NCI-H187 treated with DMSO at 0.1 percent for 48 hours (cell line): Measurements from ENCODE around the gene GARNL3.

ENCODE experiments used
- DNase-seq: peaks from one replicate; lab custom pipeline; 2025; lab: John Stamatoyannopoulos, UW

Gene GARNL3

GRCh38 chr9:127277770-127278169, 13.2 kb downstream of the GARNL3 start:
- no peak for DNase-seq

DNA sequence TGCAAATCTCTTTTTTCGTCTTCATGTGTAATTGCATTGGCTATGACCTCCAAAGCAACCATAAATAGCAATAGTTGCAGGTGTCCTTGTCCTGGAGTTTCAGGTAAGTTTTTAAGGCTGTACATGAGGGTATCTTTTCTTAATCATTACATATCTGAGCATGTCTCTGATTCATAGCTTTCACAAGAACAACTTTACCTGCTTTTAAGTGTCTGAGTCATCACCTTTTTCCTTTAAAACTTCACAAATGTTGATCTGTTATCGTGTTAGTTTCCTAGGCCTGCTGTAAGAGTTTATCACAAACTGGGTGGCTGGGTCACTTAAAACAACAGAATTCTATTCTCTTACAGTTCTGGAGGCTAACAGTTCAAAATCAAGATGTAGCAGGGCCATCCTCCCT, 13.8 kb downstream of the GARNL3 start:
- DNase-seq: no peak

DNA sequence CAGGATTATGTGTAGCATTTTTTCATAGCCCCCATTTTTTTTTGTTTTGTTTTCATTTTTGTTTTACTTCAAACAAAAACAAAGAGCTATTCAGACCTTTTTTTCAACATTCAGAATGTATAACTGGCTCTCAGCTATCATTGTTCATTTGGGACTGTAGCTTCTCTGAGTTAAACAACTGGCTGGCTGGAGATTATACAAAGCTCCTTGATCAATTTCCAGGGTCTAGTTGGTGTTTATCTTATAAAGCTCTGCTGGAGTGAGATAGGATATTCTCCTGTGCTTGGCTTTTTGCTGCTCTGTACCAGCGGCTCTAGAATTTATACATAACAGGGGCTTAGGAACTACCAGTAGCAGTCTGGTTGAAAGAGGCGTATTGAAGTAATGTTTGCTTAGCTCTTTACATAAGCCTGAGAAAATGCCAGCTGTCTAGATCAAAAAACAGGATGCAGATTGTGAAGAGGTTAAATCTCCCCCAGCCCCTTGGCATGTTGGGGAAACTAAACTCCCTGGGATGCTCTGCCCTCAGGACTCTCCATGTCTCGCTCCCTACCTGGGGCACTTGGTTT, 15.2 kb downstream of the GARNL3 start:
- no peak for DNase-seq

DNA sequence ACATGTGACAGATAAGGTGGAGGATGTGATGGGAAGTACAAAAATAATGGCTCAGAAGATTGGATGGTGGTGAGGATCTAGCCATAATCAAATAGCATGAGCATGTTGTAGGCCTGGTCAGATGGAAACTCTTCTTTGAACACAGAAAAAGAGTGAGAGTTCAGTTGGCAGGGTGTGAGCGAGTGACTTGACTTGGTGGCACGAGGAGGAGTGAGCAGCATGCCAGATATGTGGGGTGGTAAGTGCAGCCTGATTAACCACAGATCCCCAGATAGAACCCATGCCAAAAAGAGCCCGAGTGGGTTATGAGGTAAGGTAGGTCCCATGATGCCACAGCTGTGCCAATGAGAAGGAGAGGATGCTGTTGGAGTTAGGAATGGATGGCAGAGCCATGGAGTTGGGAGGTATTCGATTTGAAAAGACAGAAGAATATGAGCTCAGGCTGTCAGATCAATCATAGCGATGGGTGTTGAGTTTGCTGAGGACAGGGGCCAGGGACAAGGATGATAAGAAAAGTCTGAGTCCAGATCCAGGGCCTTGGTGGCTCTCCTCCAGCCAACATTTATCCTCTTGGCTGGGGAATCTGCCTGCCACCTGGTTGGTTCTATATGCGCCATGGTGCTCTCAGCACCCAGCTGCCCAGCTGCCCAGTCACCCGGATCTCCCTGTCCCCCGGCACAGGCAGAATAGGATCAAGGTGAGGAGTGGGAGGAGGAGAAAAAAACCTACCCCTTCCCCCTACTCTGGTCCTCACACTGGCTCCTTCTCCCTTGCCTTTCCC, 16.5 kb downstream of the GARNL3 start:
- DNase-seq: no peak

DNA sequence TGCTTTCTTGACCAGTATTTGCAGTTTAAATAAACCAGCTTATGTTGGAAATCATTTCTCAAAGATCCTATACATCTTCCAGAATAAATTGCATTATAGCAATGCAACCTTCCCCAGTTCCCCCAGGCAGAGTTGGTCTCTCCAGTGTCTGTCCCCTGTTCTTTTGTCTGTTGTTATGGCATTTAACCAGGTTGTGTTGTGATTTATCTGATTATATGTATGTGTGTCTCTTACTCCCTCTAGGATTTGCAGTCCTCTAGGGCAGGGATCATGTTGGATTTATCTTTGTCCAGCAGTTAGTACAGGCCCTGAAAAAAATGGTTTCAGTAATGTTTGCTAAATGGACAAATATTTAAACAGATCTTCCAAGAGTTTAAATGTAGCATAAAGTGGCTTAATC, 17.3 kb downstream of the GARNL3 start:
- no peak for DNase-seq

DNA sequence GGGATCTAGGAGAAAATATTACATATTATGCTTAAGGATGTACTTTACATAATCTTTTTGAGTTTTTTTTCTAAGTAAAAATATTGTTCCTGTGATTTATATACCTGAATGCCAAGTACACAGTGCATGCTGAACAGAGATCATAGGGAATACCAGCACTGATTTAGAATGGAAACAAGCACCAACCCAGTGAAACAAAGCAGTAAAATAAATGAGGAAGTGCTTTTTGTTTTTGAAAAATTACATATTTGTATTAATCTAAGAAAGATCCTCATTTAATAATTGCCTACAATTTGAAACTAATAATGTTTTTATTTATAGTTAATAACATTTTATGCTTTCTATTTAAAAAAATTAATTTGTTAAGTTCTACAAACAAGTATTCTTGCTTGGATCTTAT, 18.0 kb downstream of the GARNL3 start:
- no peak for DNase-seq

DNA sequence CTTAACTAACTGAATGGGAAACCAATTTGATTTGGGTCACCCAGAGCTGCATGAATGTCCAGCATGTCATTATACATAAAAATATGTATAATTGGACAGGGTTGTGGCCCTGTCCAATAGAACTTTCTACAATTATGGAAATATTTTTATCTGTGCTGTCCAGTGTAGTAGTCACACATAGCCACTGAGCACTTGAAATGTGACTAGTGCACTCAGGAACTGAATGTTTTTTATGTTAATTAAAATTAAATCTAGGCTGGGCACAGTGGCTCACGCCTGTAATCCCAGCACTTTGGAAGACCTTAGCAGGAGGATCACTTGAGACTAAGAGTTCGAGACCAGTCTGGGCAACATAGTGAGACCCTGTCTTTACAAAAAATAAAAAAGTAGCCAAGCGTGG, 18.6 kb downstream of the GARNL3 start:
- no peak for DNase-seq

GRCh38 chr9:127283917-127284497, 19.4 kb downstream of the GARNL3 start:
- DNase-seq: no peak

- DNase-seq: no peak
These were observed 21.4 kb downstream of the GARNL3 start for GRCh38 chr9:127285965-127286364.

- DNase-seq: no peak
These were observed 26.0 kb downstream of the GARNL3 start for GRCh38 chr9:127290561-127291065.

DNA sequence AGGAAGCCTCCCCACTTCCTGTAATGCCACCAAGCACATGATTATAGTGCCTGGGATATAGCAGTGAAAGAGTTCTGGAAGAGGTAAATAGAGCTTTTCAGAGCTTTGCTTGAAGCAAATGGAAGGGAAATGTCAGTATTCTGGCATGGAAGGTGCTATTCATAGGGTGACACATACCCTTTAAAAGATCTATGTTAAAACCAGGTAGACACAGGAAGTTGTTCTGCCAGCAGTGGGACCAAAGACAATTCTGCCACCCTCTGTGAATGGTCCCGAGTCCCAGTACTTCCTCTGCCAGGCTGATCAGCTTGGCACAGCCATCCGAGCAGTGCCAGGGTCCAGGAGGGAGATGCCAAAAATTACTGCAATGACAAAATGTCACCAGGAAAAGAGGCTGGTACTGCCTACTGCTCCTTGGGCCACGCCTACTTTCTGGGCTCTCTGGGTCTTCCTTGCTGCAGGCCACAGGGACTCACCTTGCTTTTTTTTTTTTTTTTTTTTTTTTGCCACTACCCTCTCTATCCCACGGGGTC, 26.7 kb downstream of the GARNL3 start:
- no peak for DNase-seq

DNA sequence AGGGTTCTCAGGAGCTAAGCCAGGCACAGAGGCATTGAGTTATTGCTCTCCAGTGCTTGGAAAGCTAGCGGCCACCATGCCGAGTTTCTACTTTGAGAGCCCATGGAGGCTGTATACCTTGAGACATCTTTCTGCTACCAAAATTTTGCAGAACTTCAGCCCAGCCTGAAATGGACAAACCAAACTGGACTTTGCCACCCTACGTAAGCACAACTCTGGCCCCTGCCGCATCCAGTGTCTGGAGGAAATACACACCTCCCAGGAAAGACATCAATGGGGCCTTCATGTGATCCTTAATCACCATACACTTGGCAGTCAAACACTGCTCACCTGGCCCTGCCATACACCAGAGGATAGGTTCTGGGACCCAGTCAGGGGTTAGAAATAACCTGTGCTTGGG, 27.8 kb downstream of the GARNL3 start:
- no peak for DNase-seq

DNA sequence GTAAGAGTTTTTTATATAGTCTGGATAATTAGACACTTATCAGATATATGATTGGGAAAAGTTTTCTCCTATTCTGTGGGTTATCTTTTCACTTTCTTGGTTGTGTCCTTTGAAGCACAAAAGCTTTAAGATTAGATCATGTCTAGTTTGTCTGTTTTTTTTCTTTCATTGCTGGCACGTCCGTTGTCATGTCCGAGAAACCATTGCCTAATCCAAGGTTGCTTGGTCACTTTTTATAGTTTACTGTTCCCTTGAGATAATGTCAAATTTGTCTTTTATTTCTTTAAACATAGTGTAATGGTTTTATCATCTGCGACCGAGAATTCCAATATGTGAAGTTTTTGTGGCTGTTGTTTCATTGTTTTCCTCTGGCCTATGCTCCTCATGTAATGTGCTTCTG, 28.8 kb downstream of the GARNL3 start:
- DNase-seq: no peak

- DNase-seq: no peak
These were observed 29.2 kb downstream of the GARNL3 start for GRCh38 chr9:127293767-127294166.

- no peak for DNase-seq
These were observed 30.4 kb downstream of the GARNL3 start for GRCh38 chr9:127295005-127295404.

DNA sequence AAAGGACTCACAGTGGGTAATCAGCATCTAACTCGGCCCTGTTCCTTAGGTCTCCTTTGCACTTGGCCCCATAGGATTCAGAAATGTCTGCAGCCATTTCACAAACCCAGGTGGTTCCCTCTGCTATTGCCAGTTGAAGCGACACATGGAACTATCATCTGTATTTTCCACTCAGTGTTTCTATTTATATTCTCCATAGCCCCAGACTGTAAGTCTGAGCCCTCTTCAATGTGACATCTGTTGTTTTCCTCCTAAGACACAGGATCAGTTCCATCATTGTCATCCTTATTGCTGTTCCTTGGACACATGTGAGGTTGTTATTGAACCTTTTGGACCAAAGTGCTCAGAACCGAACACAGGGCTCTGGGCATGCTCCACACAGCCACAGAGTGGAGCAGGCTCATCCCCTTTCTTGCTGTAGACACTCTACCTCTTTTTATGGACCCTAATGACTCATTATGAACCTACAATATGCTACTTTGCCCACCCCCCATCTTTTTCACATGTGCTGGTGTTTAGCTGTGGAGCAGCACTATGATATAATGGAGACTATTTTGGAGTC, 36.4 kb downstream of the GARNL3 start:
- DNase-seq: no peak

DNA sequence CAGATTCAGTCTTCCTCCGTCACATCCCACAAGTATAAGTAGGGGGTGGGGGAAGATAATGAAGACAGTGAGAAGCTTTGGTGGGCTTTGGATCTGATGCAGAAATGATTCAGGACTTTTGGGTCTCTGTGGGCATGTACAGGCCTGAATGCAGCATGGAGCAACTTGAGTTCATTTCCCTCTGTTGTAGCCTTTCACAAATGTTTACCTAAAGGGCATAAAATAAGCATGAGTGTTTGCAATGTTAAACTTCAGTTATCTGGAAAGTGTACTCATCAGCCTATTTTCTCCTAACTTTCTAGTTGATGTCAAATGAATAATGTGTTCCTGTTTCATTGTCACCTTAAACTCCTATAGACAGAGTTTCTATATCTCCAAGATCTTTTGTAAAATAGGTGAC, 39.3 kb downstream of the GARNL3 start:
- DNase-seq: no peak

DNA sequence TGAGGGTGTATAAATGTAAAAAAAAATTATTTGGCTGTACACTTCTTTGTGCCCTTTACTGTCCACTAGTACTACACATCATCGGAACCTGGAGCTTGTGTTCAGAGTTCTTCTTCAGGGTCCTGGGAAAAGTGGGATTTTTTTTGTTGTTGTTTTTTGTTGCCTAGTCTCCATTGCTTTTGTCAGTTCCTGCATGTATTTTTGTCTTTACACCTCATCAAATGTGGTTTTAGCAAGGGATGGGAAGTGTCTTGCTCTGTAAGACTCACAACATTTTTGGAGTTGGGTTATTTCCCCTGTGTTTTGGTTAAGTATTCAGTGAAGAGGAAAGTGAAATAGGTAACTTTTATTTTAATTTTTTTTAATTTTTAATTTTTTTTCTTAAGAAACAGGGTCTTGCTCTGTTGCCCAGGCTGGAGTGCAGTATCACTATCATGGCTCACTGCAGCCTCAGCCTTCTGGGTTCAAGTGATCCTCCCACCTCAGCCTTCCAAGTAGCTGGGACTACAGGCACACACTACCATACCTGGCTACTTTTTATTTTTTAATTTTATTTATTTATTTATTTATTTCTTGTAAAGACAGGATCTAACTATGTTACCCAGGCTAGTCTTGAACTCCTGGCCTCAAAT, 40.7 kb downstream of the GARNL3 start:
- no peak for DNase-seq

GRCh38 chr9:127305838-127306226, 41.3 kb downstream of the GARNL3 start:
- DNase-seq: no peak

GRCh38 chr9:127307802-127308201, 43.2 kb downstream of the GARNL3 start:
- DNase-seq: no peak

DNA sequence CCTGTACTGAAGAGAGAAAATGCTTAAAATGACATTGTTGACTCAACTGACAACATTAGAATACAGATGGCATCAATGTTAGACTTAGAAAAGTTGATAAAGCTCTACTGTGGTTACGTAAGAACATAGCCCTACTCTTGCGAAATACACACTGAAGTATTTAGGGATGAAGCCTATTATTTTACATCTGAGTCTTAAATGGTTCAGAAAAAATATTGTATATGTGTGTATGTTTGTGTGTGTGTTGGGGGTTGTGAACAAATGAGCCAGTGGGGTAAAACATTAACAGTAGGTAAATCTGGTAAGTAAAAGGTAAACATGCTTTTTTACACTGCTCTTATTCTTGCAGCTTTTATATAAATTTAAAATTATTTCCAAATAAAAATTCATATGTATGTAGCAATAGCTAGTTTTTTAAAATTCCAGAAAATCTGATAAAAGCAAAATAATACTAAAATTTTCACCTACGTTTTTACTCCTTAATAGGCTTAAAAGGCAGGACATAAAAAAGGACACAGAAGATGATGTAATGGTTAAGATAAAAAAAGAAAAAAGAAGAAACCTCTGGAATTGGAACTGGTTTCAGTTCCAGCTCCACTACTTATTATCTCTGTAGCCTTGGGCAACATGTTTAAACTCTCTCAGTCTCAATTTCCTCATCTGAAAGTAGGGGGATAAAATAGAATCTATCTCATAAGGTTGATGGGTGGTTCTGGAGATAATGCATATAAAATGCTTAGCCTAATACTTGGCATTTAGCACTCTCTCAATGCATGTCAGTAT, 44.3 kb downstream of the GARNL3 start:
- DNase-seq: no peak

GRCh38 chr9:127309715-127310114, 45.1 kb downstream of the GARNL3 start:
- DNase-seq: no peak
